ENCODE measurements around the gene RHBDF2. TPM values are rescaled to one million over a fixed set of nuclear protein-coding genes. Genes with fewer than 3 reads are reported as not detected.

The RHBDF2 gene
- total RNA-seq, 1 donor from 2014 or later: 2.2 TPM

GRCh38 chr17:76459674-76460073, 41.5 kb downstream of the RHBDF2 start:
- no peak for DNase-seq

GRCh38 chr17:76458580-76459490, 42.4 kb downstream of the RHBDF2 start:
- no peak for DNase-seq

- DNase-seq: no peak
Observed at GRCh38 chr17:76453431-76453743, 47.8 kb downstream of the RHBDF2 start.

GRCh38 chr17:76452660-76453430, 48.4 kb downstream of the RHBDF2 start, which contains the start of gene UBE2O:
Gene UBE2O, minus strand, starts transcription at chr17:76453152. Its CDS starts 11 bp downstream, at chr17:76453141.
- DNase-seq: peak; percentile 77

- no peak for DNase-seq
Observed at GRCh38 chr17:76452127-76452659, 49.0 kb downstream of the RHBDF2 start.

- DNase-seq: no peak
Observed at GRCh38 chr17:76451506-76451905, 49.7 kb downstream of the RHBDF2 start.

- DNase-seq: no peak
Observed at GRCh38 chr17:76449126-76449525, 52.1 kb downstream of the RHBDF2 start.

GRCh38 chr17:76447931-76448652, 53.1 kb downstream of the RHBDF2 start:
- no peak for DNase-seq

- DNase-seq: no peak
Observed at GRCh38 chr17:76446449-76447231, 54.6 kb downstream of the RHBDF2 start.

- no peak for DNase-seq
Observed at GRCh38 chr17:76445697-76446448, 55.4 kb downstream of the RHBDF2 start.

- no peak for DNase-seq
Observed at GRCh38 chr17:76444518-76445311, 56.5 kb downstream of the RHBDF2 start.

GRCh38 chr17:76442341-76443338, 58.6 kb downstream of the RHBDF2 start:
- no peak for DNase-seq

GRCh38 chr17:76441686-76442340, 59.4 kb downstream of the RHBDF2 start:
- no peak for DNase-seq

- DNase-seq: no peak
Observed at GRCh38 chr17:76440751-76441362, 60.4 kb downstream of the RHBDF2 start.

GRCh38 chr17:76439314-76439928, 61.8 kb downstream of the RHBDF2 start:
- no peak for DNase-seq

- no peak for DNase-seq
Observed at GRCh38 chr17:76438906-76439305, 62.3 kb downstream of the RHBDF2 start.
